Right lobe of liver (tissue), 4 donors: ENCODE measurements around the gene NUMA1.

Experiments used
- CTCF ChIP-seq, 4 donors: fragments of 200-600 bp in 3 of 4; fragments of 450-650 bp in 1 of 4; IDR thresholded peaks; one replicate each; pipeline versions ENCODE4 v1.5.1 to v1.8.0; 2016 to 2022; ENCODE audit warnings: antibody characterized with exemption in 4 of 4, mild to moderate bottlenecking in 2 of 4
- POLR2A ChIP-seq: fragments of 450-650 bp; IDR thresholded peaks from one replicate; pipeline ENCODE4 v1.6.1; 2017; ENCODE audit warnings: antibody characterized with exemption, mild to moderate bottlenecking
- donor health status: DM: no; HTN: no; CAD: no.
- donor health status: DM: no; HTN: no; CAD: no.
- donor health status: DM: no; HTN: yes; CAD: no.

- TF ChIP-seq CTCF (IDR thresholded peaks at IDR 0.05) (no peak), POLR2A (no peak)
Observed at GRCh38 chr11:72026090-72026489, 54.3 kb downstream of the NUMA1 start.
